NCI-H510A treated with DMSO at 0.1 percent for 48 hours (cell line): Measurements from ENCODE around the gene ERI3.

Source experiments
- DNase-seq: peaks from one replicate; lab custom pipeline; 2025; lab: John Stamatoyannopoulos, UW

ERI3 gene

GRCh38 chr1:44315521-44315920, 39.5 kb downstream of the ERI3 start:
- DNase-seq = peak; percentile 41

- DNase-seq = no peak
Measured at GRCh38 chr1:44314452-44314851, 40.6 kb downstream of the ERI3 start.

- DNase-seq = no peak
Measured at GRCh38 chr1:44313265-44313918, 41.7 kb downstream of the ERI3 start.

GRCh38 chr1:44312399-44313196, 42.5 kb downstream of the ERI3 start:
- no peak for DNase-seq

GRCh38 chr1:44310006-44310405, 45.1 kb downstream of the ERI3 start:
- no peak for DNase-seq

- DNase-seq = peak; percentile 100
Measured at GRCh38 chr1:44305962-44306422, 49.1 kb downstream of the ERI3 start.

GRCh38 chr1:44303532-44303931, 51.5 kb downstream of the ERI3 start:
- DNase-seq = no peak

- no peak for DNase-seq
Measured at GRCh38 chr1:44302541-44302940, 52.5 kb downstream of the ERI3 start.

GRCh38 chr1:44301442-44301841, 53.6 kb downstream of the ERI3 start:
- no peak for DNase-seq

GRCh38 chr1:44300852-44301251, 54.2 kb downstream of the ERI3 start:
- peak; percentile 87 for DNase-seq

GRCh38 chr1:44297695-44298400, 57.2 kb downstream of the ERI3 start:
- DNase-seq = no peak

GRCh38 chr1:44296806-44297205, 58.3 kb downstream of the ERI3 start:
- DNase-seq = no peak

- DNase-seq = no peak
Measured at GRCh38 chr1:44296086-44296485, 59.0 kb downstream of the ERI3 start.

GRCh38 chr1:44294588-44295007, 60.5 kb downstream of the ERI3 start:
- DNase-seq = peak; percentile 98

- DNase-seq = peak; percentile 88
Measured at GRCh38 chr1:44293761-44294315, 61.2 kb downstream of the ERI3 start.

GRCh38 chr1:44292651-44293050, 62.4 kb downstream of the ERI3 start:
- peak; percentile 60 for DNase-seq

- DNase-seq = peak; percentile 80
Measured at GRCh38 chr1:44290250-44291094, 64.6 kb downstream of the ERI3 start.

- DNase-seq = peak; percentile 100
Measured at GRCh38 chr1:44289530-44289929, 65.5 kb downstream of the ERI3 start.

GRCh38 chr1:44288883-44289282, 66.2 kb downstream of the ERI3 start:
- DNase-seq = peak; percentile 90

- DNase-seq = peak; percentile 99
Measured at GRCh38 chr1:44284184-44284583, 70.9 kb downstream of the ERI3 start.

- peak; percentile 100 for DNase-seq
Measured at GRCh38 chr1:44283524-44284173, 71.4 kb downstream of the ERI3 start.
